Measurements from ENCODE around the gene STAMBPL1.
"Not testable (repeated sequence)": the region's sequence is repeated elsewhere in the genome, so short reads cannot be mapped to it uniquely, and the experiment has no call there.

The STAMBPL1 gene

DNA sequence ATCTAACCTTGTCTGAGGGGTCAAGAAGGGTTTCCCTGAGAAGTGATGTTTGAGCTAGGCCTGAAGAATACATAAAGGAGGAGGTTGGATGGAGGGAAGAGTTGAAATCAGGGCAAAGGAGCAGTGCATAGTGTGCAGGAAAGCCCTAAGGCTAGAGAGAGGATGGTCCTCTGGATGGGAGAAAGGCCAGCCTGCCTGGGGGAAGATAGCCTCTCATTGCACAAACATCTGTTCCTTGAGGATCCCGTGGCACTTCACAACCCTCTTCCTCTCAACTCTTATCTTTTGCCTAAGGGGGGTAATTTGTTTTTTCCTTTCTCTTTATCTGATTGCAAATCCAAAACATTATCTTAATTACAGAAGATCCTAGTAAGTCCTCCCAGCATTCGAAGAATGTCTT, 35.7 kb downstream of the STAMBPL1 start:
- H3K36me3 Mint-ChIP-seq (ENCODE audit: low read depth): peaks cover 60% of the 10 kb centered on the region
- H3K27me3 Mint-ChIP-seq: no peaks in the 10 kb centered on the region
- H3K4me3 Mint-ChIP-seq: no peak overlapping the region
- DNase-seq: no peak
- peaks cover 13% of the 10 kb centered on the region for H3K4me1 Mint-ChIP-seq
- H3K9me3 Mint-ChIP-seq: no peaks in the 10 kb centered on the region
- no peak overlapping the region for H3K27ac Mint-ChIP-seq
- ATAC-seq: no peak

DNA sequence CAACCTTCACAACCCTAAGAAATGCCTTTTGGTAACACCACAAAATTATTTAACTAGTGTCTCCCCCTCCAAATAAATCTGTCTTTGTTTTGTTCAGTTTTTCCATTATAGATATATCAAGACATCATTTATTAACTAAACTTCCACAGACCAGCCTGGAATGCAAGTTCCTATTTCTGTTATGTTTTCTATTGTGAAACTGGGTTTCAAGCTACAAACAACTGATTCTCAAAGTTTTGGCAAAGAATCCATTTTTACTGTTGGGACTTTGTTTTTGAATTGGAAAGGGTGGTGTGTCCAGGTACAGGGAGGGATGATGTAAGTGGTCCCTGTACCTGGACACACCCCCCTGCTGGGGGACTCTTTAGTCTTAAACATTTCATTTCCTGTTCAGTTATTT, 36.2 kb downstream of the STAMBPL1 start:
- Mint-ChIP-seq H3K9me3 (no peaks in the 10 kb centered on the region), H3K36me3 (ENCODE audit: low read depth) (peaks cover 58% of the 10 kb centered on the region), H3K4me1 (peaks cover 13% of the 10 kb centered on the region), H3K27me3 (no peaks in the 10 kb centered on the region), H3K27ac (no peak overlapping the region), H3K4me3 (no peak overlapping the region)
- DNase-seq: no peak
- ATAC-seq: no peak

DNA sequence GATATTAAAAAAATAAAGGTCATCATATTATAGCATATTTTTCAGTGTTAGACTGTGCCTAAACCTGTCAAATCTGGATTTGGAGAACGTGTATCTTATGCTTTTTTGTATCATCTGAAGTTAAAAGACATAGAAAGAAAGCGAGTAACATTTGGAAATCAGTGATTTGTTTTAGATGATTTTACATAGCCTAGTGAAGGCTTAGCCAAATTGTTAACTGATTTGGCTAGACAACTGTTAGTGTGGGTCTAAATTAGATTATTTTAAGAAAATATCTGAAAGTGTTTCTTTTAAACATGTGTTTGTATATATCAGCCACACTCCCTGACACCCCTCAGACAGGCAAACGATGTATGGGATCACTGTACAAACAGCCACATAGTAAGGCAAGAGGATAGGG, 36.9 kb downstream of the STAMBPL1 start:
- Mint-ChIP-seq H3K27ac (no peak overlapping the region), H3K4me3 (no peak overlapping the region), H3K4me1 (peaks cover 13% of the 10 kb centered on the region), H3K9me3 (no peaks in the 10 kb centered on the region), H3K36me3 (ENCODE audit: low read depth) (peaks cover 52% of the 10 kb centered on the region), H3K27me3 (no peaks in the 10 kb centered on the region)
- DNase-seq (no peak), ATAC-seq (no peak)

DNA sequence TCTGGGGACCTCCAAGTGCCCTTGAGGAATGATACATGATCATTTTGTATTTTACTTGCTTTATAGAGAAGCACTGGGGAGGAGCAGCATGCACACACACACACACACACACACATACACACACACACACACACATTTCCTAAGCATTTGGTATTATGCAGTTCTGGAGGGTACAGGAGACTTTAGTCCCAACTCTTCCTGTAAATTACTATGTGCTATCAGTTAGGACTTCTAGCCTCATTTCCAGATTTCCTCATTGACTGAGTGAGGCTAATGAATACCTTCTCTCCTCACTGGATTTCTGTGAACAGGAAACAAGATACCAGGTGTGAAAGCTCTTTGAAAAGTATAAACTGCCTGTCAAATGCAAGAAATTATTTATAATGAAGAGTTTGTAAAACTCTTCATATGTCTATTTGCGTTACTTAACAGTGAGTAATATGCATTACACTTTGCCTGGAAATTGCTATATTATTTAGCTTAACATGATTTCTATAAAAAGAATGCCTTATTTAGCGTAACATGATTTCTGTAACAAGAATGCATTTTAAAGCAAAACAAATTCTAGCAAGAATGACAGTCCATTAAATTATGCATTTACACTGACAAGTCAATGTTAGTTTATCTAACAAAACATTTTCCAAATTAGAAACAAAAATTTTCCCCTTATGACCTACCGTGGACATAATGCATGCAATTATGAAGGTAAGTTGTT, 38.3 kb downstream of the STAMBPL1 start:
- Mint-ChIP-seq H3K36me3 (ENCODE audit: low read depth) (peaks cover 54% of the 10 kb centered on the region), H3K9me3 (no peaks in the 10 kb centered on the region), H3K4me3 (no peak overlapping the region), H3K27me3 (no peaks in the 10 kb centered on the region), H3K27ac (no peak overlapping the region), H3K4me1 (peaks cover 13% of the 10 kb centered on the region)
- ATAC-seq (no peak), DNase-seq (no peak)

DNA sequence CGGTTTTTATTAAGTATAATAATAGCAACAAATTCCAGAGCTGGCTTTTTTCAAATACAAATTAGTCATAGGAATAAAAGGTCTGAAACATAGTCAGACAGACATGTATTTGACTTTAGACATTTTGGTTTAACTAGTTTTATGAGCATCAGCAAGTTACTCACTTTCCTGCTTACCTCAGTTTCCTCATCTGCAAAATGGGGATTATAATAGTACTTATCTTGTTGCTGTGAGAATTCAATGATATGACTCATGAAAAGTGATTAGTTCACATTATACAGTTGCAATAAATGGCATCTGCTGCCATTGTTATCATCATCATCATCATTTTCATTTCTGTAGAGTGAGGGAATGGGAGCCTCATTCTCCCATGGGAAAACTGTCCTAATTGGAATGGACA, 39.0 kb downstream of the STAMBPL1 start:
- Mint-ChIP-seq H3K4me1 (peaks cover 13% of the 10 kb centered on the region), H3K27me3 (no peaks in the 10 kb centered on the region), H3K9me3 (no peaks in the 10 kb centered on the region), H3K27ac (no peak overlapping the region), H3K36me3 (ENCODE audit: low read depth) (peaks cover 57% of the 10 kb centered on the region), H3K4me3 (no peak overlapping the region)
- ATAC-seq (no peak), DNase-seq (no peak)

DNA sequence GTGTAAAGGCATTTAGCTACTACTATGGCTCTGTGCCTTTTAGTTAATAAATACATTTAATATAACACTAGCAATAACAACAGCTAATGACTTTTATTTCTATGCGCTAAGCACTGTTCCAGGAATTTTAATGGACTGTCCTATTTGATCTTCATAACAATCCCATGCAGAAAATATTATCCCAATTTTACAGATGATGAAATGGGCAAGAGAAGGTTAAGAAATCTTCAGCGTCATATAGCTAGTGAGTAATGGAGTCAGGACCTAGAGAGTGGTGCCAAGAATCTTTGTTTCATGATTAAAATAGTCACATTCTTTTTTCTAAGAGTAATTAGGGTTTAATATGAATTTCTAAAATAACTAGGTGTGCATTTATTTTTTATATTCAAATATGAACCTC, 40.2 kb downstream of the STAMBPL1 start:
- Mint-ChIP-seq H3K27me3 (no peaks in the 10 kb centered on the region), H3K27ac (no peak overlapping the region), H3K36me3 (ENCODE audit: low read depth) (peaks cover 63% of the 10 kb centered on the region), H3K4me1 (peaks cover 13% of the 10 kb centered on the region), H3K9me3 (no peaks in the 10 kb centered on the region), H3K4me3 (no peak overlapping the region)
- no peak for DNase-seq
- ATAC-seq: no peak

DNA sequence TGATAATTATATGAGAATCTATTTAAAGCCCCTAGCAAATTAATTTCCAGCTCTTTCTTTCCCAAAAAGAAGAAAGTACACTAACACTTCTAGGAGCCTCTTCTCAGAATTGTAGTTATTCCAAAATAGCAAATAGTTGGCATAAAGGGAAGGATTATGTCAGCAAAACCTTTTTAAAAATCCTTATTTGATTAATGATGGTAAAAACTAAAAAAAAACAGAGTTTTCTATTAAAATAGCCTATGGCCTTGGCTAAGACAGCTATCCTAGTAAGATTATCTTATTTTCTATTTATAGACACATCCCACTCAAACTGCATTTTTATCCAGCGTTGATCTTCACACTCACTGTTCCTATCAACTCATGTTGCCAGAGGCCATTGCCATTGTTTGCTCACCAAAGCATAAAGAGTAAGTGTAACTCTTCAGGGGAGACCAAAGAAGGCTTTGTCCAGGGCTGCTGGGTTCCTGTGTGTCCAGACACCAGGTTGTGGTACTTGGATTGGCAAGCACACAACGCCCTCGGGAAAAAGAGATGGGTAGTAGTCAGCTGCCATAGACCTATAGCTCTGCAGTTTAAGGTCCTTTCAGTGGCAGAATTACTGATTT, 41.0 kb downstream of the STAMBPL1 start:
- Mint-ChIP-seq H3K27me3 (no peaks in the 10 kb centered on the region), H3K4me3 (no peak overlapping the region), H3K4me1 (peaks cover 6% of the 10 kb centered on the region), H3K27ac (no peak overlapping the region), H3K36me3 (ENCODE audit: low read depth) (peaks cover 58% of the 10 kb centered on the region), H3K9me3 (no peaks in the 10 kb centered on the region)
- DNase-seq: no peak
- ATAC-seq: no peak

DNA sequence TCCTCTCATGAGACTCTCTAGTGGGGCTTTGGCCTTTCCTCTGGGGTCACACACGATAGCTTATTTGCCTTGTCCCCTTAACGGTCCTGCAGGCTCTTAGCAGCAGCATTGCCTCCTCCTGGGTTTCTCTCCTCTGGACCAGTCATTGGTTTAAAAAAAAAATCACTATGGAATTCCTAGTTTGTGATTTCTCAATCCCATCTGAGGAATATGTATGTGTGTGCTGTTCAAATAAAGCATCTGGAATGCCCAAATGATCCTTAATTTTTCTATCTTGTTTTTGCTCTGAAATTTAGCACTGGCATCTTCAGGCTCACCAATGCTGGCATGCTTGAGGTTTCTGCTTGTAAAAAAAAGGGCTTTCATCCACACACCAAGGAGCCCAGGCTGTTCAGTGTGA, 42.0 kb downstream of the STAMBPL1 start:
- no peak for ATAC-seq
- Mint-ChIP-seq H3K27ac (no peak overlapping the region), H3K27me3 (no peaks in the 10 kb centered on the region), H3K9me3 (no peaks in the 10 kb centered on the region), H3K4me3 (no peak overlapping the region), H3K36me3 (ENCODE audit: low read depth) (peaks cover 60% of the 10 kb centered on the region), H3K4me1 (no peaks in the 10 kb centered on the region)
- no peak for DNase-seq

DNA sequence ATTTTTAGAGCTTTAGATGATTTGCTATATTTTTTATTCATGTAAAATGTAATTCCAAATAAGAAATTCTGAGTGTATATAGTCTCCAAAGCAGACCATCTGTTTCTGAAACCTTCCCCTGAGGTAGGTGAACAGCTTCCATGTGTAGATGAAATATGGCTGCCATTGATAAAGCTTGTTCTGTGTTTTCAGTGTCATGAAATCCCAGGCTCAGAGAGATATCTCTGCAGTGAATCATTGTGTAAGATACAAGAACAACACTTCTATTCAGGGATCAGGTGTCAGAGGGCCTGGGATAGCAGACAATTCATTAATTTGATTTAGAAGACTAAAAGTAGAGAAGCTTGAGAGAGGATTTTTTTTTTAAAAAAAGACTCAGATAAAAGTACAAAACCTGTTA, 43.5 kb downstream of the STAMBPL1 start:
- H3K4me3 Mint-ChIP-seq: no peak overlapping the region
- no peak for DNase-seq
- H3K36me3 Mint-ChIP-seq (ENCODE audit: low read depth): peaks cover 56% of the 10 kb centered on the region

DNA sequence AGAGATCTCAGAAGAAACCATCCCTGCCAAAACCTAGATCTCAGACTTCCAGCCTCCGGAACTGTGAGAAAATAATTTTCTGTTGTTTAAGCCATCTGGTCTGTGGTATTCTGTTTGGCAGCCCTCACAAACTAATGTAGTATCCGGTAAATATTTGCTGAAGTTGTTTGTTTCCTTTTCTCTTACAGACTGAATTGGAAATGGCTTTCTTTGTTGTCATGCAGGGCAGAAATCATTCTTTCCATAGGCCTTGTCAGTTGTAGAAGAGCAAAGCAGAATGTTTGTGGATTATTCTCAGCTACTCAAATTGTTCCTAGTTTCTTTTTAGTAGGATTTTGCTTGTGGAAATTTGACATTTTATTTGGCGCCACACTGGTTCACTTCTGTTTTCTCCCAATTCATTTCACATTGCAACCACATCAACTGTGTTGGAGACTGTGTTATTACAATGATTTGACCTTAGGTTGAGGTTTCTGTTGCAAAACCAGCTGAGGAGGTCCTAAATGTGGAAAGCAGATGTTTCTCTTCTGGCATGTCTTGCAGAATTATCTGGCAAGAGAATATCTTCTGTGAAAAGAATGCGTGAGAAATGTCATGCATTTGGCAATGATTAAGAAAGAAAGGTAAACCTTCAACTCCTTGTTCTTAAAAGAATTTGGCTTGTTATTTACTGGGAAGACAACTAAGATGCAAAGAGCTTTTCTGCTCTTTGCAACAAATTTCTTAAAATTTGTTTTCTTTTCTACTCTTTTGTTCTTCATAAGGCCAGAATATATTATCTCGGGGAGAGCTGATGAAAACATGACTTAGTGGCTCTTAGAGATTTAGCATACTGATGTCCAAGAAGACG, 46.7 kb downstream of the STAMBPL1 start:
- Mint-ChIP-seq H3K4me3 (no peak overlapping the region), H3K4me1 (no peaks in the 10 kb centered on the region), H3K36me3 (ENCODE audit: low read depth) (peaks cover 47% of the 10 kb centered on the region), H3K9me3 (no peaks in the 10 kb centered on the region), H3K27me3 (no peaks in the 10 kb centered on the region), H3K27ac (no peak overlapping the region)
- DNase-seq (no peak), ATAC-seq (no peak)

More for the DNA sequence above, 43.5 kb downstream of the STAMBPL1 start:
- no peaks in the 10 kb centered on the region for H3K27me3 Mint-ChIP-seq
- H3K9me3 Mint-ChIP-seq: no peaks in the 10 kb centered on the region
- H3K27ac Mint-ChIP-seq: no peak overlapping the region
- H3K4me1 Mint-ChIP-seq: no peaks in the 10 kb centered on the region
- ATAC-seq: no peak

DNA sequence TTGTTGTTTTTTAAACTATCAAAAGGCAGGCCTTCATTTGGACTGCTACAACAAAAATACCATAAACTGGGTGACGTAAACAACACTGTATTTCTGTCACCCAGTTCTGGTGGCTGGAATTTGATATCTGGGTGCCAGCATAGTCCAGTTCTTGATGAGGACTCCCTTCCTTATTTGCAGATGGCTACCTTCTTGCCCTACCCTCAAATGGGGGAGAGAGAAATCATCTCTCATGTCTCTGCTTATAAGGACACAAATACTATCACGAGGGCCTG, 47.3 kb downstream of the STAMBPL1 start:
- no peaks in the 10 kb centered on the region for H3K27me3 Mint-ChIP-seq
- ATAC-seq: no peak
- no peak for DNase-seq
- H3K27ac Mint-ChIP-seq: no peak overlapping the region
- peaks cover 2% of the 10 kb centered on the region for H3K4me1 Mint-ChIP-seq
- H3K36me3 Mint-ChIP-seq (ENCODE audit: low read depth): peaks cover 43% of the 10 kb centered on the region
- no peaks in the 10 kb centered on the region for H3K9me3 Mint-ChIP-seq
- H3K4me3 Mint-ChIP-seq: no peak overlapping the region

DNA sequence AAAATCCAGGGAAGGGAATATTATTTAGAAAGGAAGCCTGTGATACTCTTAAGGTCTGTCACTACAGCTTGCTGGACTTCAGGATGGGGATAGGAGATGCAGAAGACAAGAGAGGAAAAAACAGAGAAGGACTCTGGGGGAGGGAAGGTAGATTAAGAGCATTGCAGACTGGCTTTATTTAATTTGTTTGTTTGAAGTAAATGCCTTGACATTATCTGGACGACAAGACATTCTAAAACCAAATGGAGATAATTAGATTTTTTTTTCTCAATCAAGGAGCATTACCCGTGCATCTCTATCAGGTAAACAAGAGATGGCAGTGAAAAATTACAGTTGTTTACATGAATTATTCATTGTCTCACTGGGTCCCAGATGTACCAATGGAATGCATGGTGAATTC, 48.2 kb downstream of the STAMBPL1 start:
- Mint-ChIP-seq H3K4me1 (peaks cover 4% of the 10 kb centered on the region), H3K27me3 (no peaks in the 10 kb centered on the region), H3K36me3 (ENCODE audit: low read depth) (peaks cover 38% of the 10 kb centered on the region), H3K4me3 (no peak overlapping the region), H3K9me3 (no peaks in the 10 kb centered on the region), H3K27ac (no peak overlapping the region)
- ATAC-seq: no peak
- no peak for DNase-seq

DNA sequence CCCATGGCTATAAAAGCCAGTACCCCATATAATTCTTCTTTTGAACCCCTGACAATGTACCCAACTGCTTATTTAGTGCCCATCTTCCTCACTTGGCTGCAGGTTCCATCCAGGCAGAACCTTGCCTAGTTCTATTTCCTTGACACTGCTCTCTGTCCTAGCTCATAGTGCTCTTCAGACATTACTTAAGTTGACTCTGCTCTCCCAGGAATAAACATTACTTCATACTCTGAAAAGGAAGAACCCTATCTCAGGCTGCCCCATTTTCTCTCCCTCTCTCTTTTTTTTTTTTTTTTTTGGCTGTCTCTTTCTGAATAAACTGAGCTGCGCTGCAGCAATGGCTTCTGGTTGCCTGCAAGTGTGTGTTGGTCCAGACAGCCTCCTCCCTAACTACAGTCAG, 51.5 kb downstream of the STAMBPL1 start:
- peaks cover 15% of the 10 kb centered on the region for H3K36me3 Mint-ChIP-seq (ENCODE audit: low read depth)
- DNase-seq (no peak), ATAC-seq (no peak)
- peak overlapping the region; percentile 6 for H3K27ac Mint-ChIP-seq
- H3K4me1 Mint-ChIP-seq: peaks cover 14% of the 10 kb centered on the region
- H3K27me3 Mint-ChIP-seq: no peaks in the 10 kb centered on the region
- H3K9me3 Mint-ChIP-seq: no peaks in the 10 kb centered on the region
- H3K4me3 Mint-ChIP-seq: no peak overlapping the region

DNA sequence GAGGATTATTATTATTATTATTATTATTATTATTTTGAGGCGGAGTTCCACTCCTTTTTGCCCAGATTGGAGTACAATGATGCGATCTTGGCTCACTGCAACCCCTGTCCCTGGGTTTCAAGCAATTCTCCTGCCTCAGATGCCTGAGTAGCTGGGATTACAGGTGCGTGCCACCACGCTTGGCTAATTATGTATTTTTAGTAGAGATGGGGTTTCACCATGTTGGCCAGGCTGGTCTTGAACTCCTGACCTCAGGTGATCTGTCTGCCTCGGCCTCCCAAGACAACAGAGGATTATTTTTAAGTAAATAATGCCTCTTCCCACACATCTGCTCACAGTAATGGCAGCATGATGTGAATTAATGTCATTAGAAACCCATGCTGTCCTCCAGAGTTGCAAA, 52.0 kb downstream of the STAMBPL1 start:
- not testable (repeated sequence) for ATAC-seq, H3K27me3 Mint-ChIP-seq, DNase-seq, H3K9me3 Mint-ChIP-seq, H3K4me3 Mint-ChIP-seq
- peaks cover 10% of the 10 kb centered on the region for H3K36me3 Mint-ChIP-seq (ENCODE audit: low read depth)
- H3K4me1 Mint-ChIP-seq: peaks cover 16% of the 10 kb centered on the region
- H3K27ac Mint-ChIP-seq: peak overlapping the region; percentile 6

Measured in activated naive CD8-positive, alpha-beta T cell treated with anti-CD3 and anti-CD28 coated beads, Interleukin-2, amount 50 U/mL, for 24 hours (primary cell).